K562 (cell line): ENCODE data around the gene APBA2. TPM values are rescaled to one million over a fixed set of nuclear protein-coding genes. Genes with fewer than 3 reads are reported as not detected.
"Not testable (repeated sequence)": the region's sequence is repeated elsewhere in the genome, so short reads cannot be mapped to it uniquely, and the experiment has no call there.

Experiments used
- ATAC-seq: fragments of 200-7000 bp; cut with Tn5 transposase; 3 replicates; pipeline ENCODE4 v1.9.1; 2020; ENCODE audit warnings: moderate library complexity
- BruUV-seq: library from RNA; stranded (reverse); fragments of 400-500 nt; replicated peaks from 2 replicates; lab custom pipeline; 2021; lab: Mats Ljungman, UMichigan
- CTCF ChIA-PET: fragments of 300-600 bp; formaldehyde crosslinking; extraction: SDS; loops from one replicate; lab custom pipeline; 2021; ENCODE audit warnings: low intra/inter-chr PET ratio; lab: Yijun Ruan, JAX
- POLR2A ChIA-PET: fragments of 300-600, 350-650 bp; sonication (Branson Sonifier 250); formaldehyde crosslinking; extraction: SDS; loops from one replicate; lab custom pipeline; 2021; ENCODE audit warnings: antibody characterized with exemption, inconsistent platforms; lab: Yijun Ruan, JAX
- DNase-seq, 4 experiments: peaks; one replicate each; pipeline versions ENCODE4 v3.0.0 to v3.0.0-alpha.2; 2011 to 2018; ENCODE audit warnings: low spot score in 3 of 4, mixed read lengths in 3 of 4; ENCODE audit errors: extremely low read depth in 1 of 4
- FAIRE-seq: peaks from 2 replicates; lab custom pipeline; 2011; peaks lifted over from hg19 to GRCh38; lab: Jason Lieb, UNC
- H2AFZ ChIP-seq: 2 replicates; pipeline ENCODE4 v1.6.0; 2011; ENCODE audit warnings: low read depth, low read length, control low read depth, inconsistent platforms
- H3K27ac ChIP-seq: fragments of 200-600 bp; 3 replicates; pipeline ENCODE4 v1.8.0; 2011; ENCODE audit warnings: low read depth, mild to moderate bottlenecking, control low read depth, inconsistent platforms, low read length, moderate library complexity, mixed read lengths; ENCODE audit errors: extremely low read depth
- H3K27me3 ChIP-seq, 2 experiments: fragments of 300-600 bp in 1 of 2; 2 replicates in 1 of 2; 3 replicates in 1 of 2; pipeline versions ENCODE4 v1.6.0 to v1.8.0; 2011; ENCODE audit warnings: inconsistent platforms in 2 of 2, low read length in 2 of 2, mild to moderate bottlenecking in 1 of 2, mixed read lengths in 1 of 2, moderate library complexity in 1 of 2; ENCODE audit not compliant: control insufficient read depth in 2 of 2, insufficient read depth in 2 of 2
- H3K36me3 ChIP-seq: fragments of 300-600 bp; 3 replicates; pipeline ENCODE4 v1.8.0; 2011; ENCODE audit warnings: mild to moderate bottlenecking, low read length, inconsistent platforms; ENCODE audit not compliant: control insufficient read depth, insufficient read depth
- H3K4me1 ChIP-seq, 2 experiments: fragments of 200-600 bp in 1 of 2; replicated peaks in 1 of 2; 2 replicates in 1 of 2; 3 replicates in 1 of 2; pipeline versions ENCODE4 v1.5.1 to v1.8.0; 2011; ENCODE audit warnings: inconsistent platforms in 2 of 2, low read length in 2 of 2, mild to moderate bottlenecking in 1 of 2, mixed read lengths in 1 of 2, moderate library complexity in 1 of 2; ENCODE audit not compliant: control insufficient read depth in 2 of 2, insufficient read depth in 2 of 2
- H3K4me2 ChIP-seq: 2 replicates; pipeline ENCODE4 v1.6.1; 2011; ENCODE audit warnings: low read length, control low read depth, inconsistent platforms, mixed read lengths; ENCODE audit not compliant: insufficient read depth
- H3K4me3 ChIP-seq: fragments of 200-600 bp; sonication (generic), shearing (Covaris generic); 2 replicates; pipeline ENCODE4 v1.5.1; 2016; ENCODE audit warnings: control low read depth, inconsistent platforms
- H3K79me2 ChIP-seq: fragments of 200-600 bp; 3 replicates; pipeline ENCODE4 v1.8.0; 2011; ENCODE audit warnings: low read length, inconsistent platforms; ENCODE audit not compliant: control insufficient read depth, insufficient read depth
- H3K9ac ChIP-seq, 2 experiments: 2 replicates each; pipeline versions ENCODE4 v1.6.0 to v1.6.1; 2011; ENCODE audit warnings: low read depth in 2 of 2, low read length in 2 of 2, control low read depth in 1 of 2, inconsistent platforms in 1 of 2, mild to moderate bottlenecking in 1 of 2, mixed read lengths in 1 of 2; ENCODE audit not compliant: insufficient read depth in 1 of 2
- H3K9me1 ChIP-seq: one replicate; pipeline ENCODE4 v1.6.0; 2011; ENCODE audit warnings: inconsistent platforms, mild to moderate bottlenecking, low read length, moderate library complexity; ENCODE audit not compliant: control insufficient read depth, insufficient read depth
- H3K9me3 ChIP-seq: replicated peaks from 2 replicates; pipeline ENCODE4 v1.5.1; 2011; ENCODE audit warnings: low read depth, low read length, inconsistent platforms; ENCODE audit not compliant: control insufficient read depth, insufficient read depth
- H4K20me1 ChIP-seq: replicated peaks from 2 replicates; pipeline ENCODE4 v1.6.1; 2011; ENCODE audit warnings: low read length, inconsistent platforms, mixed read lengths; ENCODE audit not compliant: control insufficient read depth, insufficient read depth
- CEBPB ChIP-seq: fragments of 450-650 bp; IDR thresholded peaks from 2 replicates; pipeline ENCODE4 v1.6.1; 2016; ENCODE audit warnings: missing genetic modification characterization, missing compliant biosample characterization
- KLF16 ChIP-seq: IDR thresholded peaks from 2 replicates; pipeline ENCODE4 v1.6.1; 2016; ENCODE audit warnings: antibody characterized with exemption
- RAD21 ChIP-seq, 2 experiments: fragments of 250-450 bp in 1 of 2; fragments of 450-650 bp in 1 of 2; sonication (Bioruptor Pico) in 1 of 2; formaldehyde crosslinking in 1 of 2; IDR thresholded peaks in 1 of 2; conservative IDR thresholded peaks in 1 of 2; 2 replicates each; pipeline versions ENCODE4 v1.4.0 to v1.8.0; 2020 to 2022; ENCODE audit warnings: mild to moderate bottlenecking in 2 of 2, moderate library complexity in 1 of 2
- RB1 ChIP-seq: fragments of 450-650 bp; IDR thresholded peaks from 2 replicates; pipeline ENCODE4 v1.6.1; 2017; ENCODE audit warnings: low read depth, mild to moderate bottlenecking
- SMC3 ChIP-seq: conservative IDR thresholded peaks from 2 replicates; pipeline ENCODE4 v1.6.1; 2011; ENCODE audit warnings: low read depth, low read length, improper control_type of control experiment; ENCODE audit not compliant: insufficient read depth
- SPI1 ChIP-seq: IDR thresholded peaks from 2 replicates; pipeline ENCODE4 v1.6.1; 2011; ENCODE audit warnings: low read depth, low read length, control low read depth, borderline replicate concordance
- WGBS: fragments of 100-300 bp; shearing (Covaris generic); methylation state at CpG from one replicate; pipeline ENCODE4 v1.1.6; 2016; ENCODE audit warnings: low coverage, mixed read lengths; ENCODE audit not compliant: insufficient coverage; ENCODE audit errors: missing lambda C conversion rate; 5-methylcytosine and 5-hydroxymethylcytosine counted together
- in situ Hi-C: fragments of 300-500 bp; cut with MboI; formaldehyde crosslinking; loops from 4 replicates; pipeline ENCODE4 v1.15.0; 2018; ENCODE audit warnings: inconsistent platforms, mixed read lengths
- intact Hi-C: fragments of 100-400 bp; cut with micrococcal nuclease; formaldehyde crosslinking; loops from 2 replicates; pipeline ENCODE4 v1.14.2; 2022
- polyA plus RNA-seq, 8 experiments: library from polyadenylated mRNA; depleted of rRNA in 4 of 8; stranded (reverse) in 5 of 8; unstranded in 3 of 8; fragments of >200 nt; fragmentation: Nextera tagmentation in 2 of 8; fragmentation: Illumina TruSeq in 1 of 8; extraction: Ambion mirVana in 2 of 8; extraction: Trizol in 1 of 8; gene quantifications; 2 replicates each; pipeline versions ENCODE4 v1.2.1 to v1.2.3, GENCODE V29; 2011 to 2014; ENCODE audit warnings: inconsistent platforms in 1 of 8, missing spikeins in 1 of 8
- total RNA-seq, 7 experiments: library from RNA; depleted of rRNA in 6 of 7; stranded (reverse); fragments of >200 nt in 6 of 7; fragmentation: Illumina TruSeq in 2 of 7; extraction: Trizol in 2 of 7; gene quantifications; 2 replicates each; pipeline versions ENCODE4 v1.2.1 to v1.2.3, GENCODE V29; 2011 to 2021; ENCODE audit warnings: low replicate concordance in 1 of 7
- TF ChIP-seq, protein P1 (sequence below), 3 experiments: IDR thresholded peaks in 2 of 3; conservative IDR thresholded peaks in 1 of 3; 2 replicates each; pipeline ENCODE4 v1.5.1; 2011 to 2012; ENCODE audit warnings: low read length in 3 of 3, mild to moderate bottlenecking in 3 of 3, control low read depth in 2 of 3, improper control_type of control experiment in 1 of 3, inconsistent platforms in 1 of 3, low read depth in 1 of 3, mixed read lengths in 1 of 3, moderate library complexity in 1 of 3; ENCODE audit not compliant: insufficient read depth in 2 of 3
- TF ChIP-seq, protein P2 (sequence below): IDR thresholded peaks from 2 replicates; pipeline ENCODE4 v1.6.1; 2011; ENCODE audit warnings: borderline replicate concordance, low read depth, mild to moderate bottlenecking, moderate library complexity, low read length; ENCODE audit not compliant: insufficient read depth, poor library complexity, severe bottlenecking

Gene APBA2
- total and polyA plus RNA-seq, 9 of the 15 experiments (the other 6 are each of a cell fraction or from before 2014, with no cell fraction given), result 0.24 to 40.9 (median 25.2) TPM

DNA sequence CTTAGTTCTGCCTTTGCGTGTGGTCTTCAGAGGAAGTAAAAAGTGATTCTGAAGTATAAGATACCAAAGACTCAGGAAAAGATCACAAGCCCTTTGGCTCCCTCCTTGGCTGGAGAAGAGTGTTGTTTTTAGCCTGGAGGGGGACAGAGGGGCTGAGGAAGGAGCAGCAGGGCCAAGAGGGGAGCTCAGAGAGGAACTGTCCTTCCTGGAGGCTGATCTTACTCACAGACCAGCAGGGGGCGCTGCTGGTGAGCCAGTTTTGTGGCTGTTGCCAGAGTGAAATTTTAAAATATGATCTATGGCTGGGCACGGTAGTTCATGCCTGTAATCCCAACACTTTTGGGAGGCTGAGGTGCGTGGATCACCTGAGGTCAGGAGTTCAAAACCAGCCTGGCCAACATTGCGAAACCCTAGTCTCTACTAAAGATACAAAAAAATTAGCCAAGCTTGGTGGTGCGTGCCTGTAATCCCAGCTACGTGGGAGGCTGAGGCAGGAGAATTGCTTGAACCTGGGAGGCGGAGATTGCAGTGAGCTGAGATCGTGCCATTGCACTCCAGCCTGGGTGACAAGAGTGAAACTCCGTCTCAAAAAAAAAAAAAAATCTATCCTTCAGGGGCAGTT is 216.5 kb downstream of the APBA2 start:
- H3K9ac ChIP-seq, CTCF ChIA-PET, H3K9me3 ChIP-seq, intact Hi-C loops, H3K79me2 ChIP-seq, H3K27ac ChIP-seq, H4K20me1 ChIP-seq, H3K27me3 ChIP-seq, in situ Hi-C loops, H3K4me2 ChIP-seq, H3K9me1 ChIP-seq, H3K4me1 ChIP-seq, H2AFZ ChIP-seq, H3K4me3 ChIP-seq: not testable (repeated sequence)
- 64% methylated on average over 10 of the region's 10 CpGs for WGBS
- POLR2A ChIA-PET, result interaction anchor here (1.0 kb wide), 1 partner anchor 89 kb away, joined by 5 read pairs; no protein-coding TSS in a partner anchor
- H3K36me3 ChIP-seq, result peaks cover 39% of the 10 kb centered on the region; the same call in 2 of the 3 replicates
- ATAC-seq (peak; percentile 90), FAIRE-seq (peak; percentile 91), DNase-seq (peak; percentile 63 to 81 (median 76))
- BruUV-seq, result TSS peak; percentile 44
- TF ChIP-seq SPI1 (peak; percentile 76), KLF16 (0 out of 2 replicates have a peak, but pooled peaks have one; percentile 7), SMC3 (peak; percentile 63), CEBPB (tag) (peak; percentile 80), RAD21 (CRISPR knock-in tag; conservative IDR thresholded peaks at IDR 0.05 in 1 of 2, IDR thresholded peaks at IDR 0.05 in 1 of 2) (peak in 1 of 2 experiments; percentile 45; a peak in 2 of 4 replicates), RB1 (0 out of 2 replicates have a peak, but pooled peaks have one; percentile 27)
- TF ChIP-seq, protein P1, sequence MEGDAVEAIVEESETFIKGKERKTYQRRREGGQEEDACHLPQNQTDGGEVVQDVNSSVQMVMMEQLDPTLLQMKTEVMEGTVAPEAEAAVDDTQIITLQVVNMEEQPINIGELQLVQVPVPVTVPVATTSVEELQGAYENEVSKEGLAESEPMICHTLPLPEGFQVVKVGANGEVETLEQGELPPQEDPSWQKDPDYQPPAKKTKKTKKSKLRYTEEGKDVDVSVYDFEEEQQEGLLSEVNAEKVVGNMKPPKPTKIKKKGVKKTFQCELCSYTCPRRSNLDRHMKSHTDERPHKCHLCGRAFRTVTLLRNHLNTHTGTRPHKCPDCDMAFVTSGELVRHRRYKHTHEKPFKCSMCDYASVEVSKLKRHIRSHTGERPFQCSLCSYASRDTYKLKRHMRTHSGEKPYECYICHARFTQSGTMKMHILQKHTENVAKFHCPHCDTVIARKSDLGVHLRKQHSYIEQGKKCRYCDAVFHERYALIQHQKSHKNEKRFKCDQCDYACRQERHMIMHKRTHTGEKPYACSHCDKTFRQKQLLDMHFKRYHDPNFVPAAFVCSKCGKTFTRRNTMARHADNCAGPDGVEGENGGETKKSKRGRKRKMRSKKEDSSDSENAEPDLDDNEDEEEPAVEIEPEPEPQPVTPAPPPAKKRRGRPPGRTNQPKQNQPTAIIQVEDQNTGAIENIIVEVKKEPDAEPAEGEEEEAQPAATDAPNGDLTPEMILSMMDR (IDR thresholded peaks at IDR 0.05 in 2 of 3, conservative IDR thresholded peaks at IDR 0.05 in 1 of 3; ENCODE audit: insufficient read depth in 2 of 3, low read depth in 1 of 3, low read length in 3 of 3), result peak; percentile 73 to 76 (median 76)
- TF ChIP-seq, protein P2, sequence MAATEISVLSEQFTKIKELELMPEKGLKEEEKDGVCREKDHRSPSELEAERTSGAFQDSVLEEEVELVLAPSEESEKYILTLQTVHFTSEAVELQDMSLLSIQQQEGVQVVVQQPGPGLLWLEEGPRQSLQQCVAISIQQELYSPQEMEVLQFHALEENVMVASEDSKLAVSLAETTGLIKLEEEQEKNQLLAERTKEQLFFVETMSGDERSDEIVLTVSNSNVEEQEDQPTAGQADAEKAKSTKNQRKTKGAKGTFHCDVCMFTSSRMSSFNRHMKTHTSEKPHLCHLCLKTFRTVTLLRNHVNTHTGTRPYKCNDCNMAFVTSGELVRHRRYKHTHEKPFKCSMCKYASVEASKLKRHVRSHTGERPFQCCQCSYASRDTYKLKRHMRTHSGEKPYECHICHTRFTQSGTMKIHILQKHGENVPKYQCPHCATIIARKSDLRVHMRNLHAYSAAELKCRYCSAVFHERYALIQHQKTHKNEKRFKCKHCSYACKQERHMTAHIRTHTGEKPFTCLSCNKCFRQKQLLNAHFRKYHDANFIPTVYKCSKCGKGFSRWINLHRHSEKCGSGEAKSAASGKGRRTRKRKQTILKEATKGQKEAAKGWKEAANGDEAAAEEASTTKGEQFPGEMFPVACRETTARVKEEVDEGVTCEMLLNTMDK, result peak; percentile 63
